ENCODE results near the gene C21orf91.

DNA sequence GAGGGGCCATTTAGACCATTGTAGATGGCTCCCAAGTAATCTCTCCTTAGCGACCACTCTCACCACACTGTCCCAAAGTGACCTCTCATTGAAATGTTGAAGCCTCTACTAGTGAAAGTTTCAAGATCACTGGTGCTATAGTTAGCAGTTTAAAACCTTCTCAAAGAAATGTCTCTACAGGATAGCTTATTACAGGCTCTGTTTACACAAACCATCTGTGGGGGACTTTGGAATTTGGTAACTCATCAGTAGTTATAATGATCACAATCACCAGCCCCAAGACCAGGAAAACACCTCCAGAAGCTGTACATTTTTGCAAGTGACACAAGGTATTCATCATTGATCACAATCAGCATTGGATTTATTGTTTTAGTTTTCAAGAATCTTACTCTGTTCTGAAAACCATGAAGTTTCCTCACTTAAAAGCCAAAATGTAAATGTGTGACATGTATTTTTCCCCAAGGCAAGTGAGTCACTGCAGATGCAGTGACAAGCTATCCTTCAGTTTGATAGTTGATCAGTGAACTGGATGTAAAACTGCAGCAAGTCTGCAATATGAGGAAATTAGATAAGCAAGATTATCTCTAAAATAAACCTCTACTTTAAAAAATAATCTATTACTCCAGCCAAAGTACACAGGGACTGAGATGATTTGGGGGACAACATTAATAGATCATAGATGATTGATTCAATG lies 41.9 kb downstream of the C21orf91 start:
- TF ChIP-seq, protein P1, sequence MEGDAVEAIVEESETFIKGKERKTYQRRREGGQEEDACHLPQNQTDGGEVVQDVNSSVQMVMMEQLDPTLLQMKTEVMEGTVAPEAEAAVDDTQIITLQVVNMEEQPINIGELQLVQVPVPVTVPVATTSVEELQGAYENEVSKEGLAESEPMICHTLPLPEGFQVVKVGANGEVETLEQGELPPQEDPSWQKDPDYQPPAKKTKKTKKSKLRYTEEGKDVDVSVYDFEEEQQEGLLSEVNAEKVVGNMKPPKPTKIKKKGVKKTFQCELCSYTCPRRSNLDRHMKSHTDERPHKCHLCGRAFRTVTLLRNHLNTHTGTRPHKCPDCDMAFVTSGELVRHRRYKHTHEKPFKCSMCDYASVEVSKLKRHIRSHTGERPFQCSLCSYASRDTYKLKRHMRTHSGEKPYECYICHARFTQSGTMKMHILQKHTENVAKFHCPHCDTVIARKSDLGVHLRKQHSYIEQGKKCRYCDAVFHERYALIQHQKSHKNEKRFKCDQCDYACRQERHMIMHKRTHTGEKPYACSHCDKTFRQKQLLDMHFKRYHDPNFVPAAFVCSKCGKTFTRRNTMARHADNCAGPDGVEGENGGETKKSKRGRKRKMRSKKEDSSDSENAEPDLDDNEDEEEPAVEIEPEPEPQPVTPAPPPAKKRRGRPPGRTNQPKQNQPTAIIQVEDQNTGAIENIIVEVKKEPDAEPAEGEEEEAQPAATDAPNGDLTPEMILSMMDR (IDR thresholded peaks at IDR 0.05): no peak
- no peak for TF ChIP-seq EZH2 (IDR thresholded peaks at IDR 0.05; ENCODE audit: borderline replicate concordance, insufficient read depth, low read depth, low read length, poor library complexity, severe bottlenecking)

All from B cell (primary cell).